ENCODE results near the gene ARHGAP26. TPM values are rescaled to one million over a fixed set of nuclear protein-coding genes. Genes with fewer than 3 reads are reported as not detected.

ARHGAP26 gene
- total RNA-seq, 2 donors from 2014 or later, result 27.5 to 80.7 TPM

- no peaks in the 10 kb centered on the region for H3K4me1 ChIP-seq (ENCODE audit: control insufficient read depth in 1 of 2, low read depth in 2 of 2)
- H3K27me3 ChIP-seq (replicated peaks; ENCODE audit: insufficient read depth), result no peaks in the 10 kb centered on the region
- TF ChIP-seq CTCF (IDR thresholded peaks at IDR 0.05), result no peak
- H3K27ac ChIP-seq, result no peak overlapping the region
- ATAC-seq (ENCODE audit: insufficient number of reproducible peaks, low FRiP score, low read depth) (no peak), DNase-seq (ENCODE audit: low spot score) (no peak)
- peaks cover 2% of the 10 kb centered on the region for H3K36me3 ChIP-seq
- H3K4me3 ChIP-seq, result no peak overlapping the region
- H3K9me3 ChIP-seq, result no peaks in the 10 kb centered on the region
These were observed 304.3 kb downstream of the ARHGAP26 start for GRCh38 chr5:143074414-143074996.

GRCh38 chr5:143076377-143076776 lies 306.2 kb downstream of the ARHGAP26 start:
- no peak overlapping the region for H3K27ac ChIP-seq
- no peak for ATAC-seq (ENCODE audit: insufficient number of reproducible peaks, low FRiP score, low read depth)
- H3K27me3 ChIP-seq (replicated peaks; ENCODE audit: insufficient read depth), result no peaks in the 10 kb centered on the region
- no peak for DNase-seq (ENCODE audit: low spot score)
- no peak for TF ChIP-seq CTCF (IDR thresholded peaks at IDR 0.05)
- H3K4me3 ChIP-seq, result no peak overlapping the region
- no peaks in the 10 kb centered on the region for H3K9me3 ChIP-seq
- peaks cover 2% of the 10 kb centered on the region for H3K36me3 ChIP-seq
- no peaks in the 10 kb centered on the region for H3K4me1 ChIP-seq (ENCODE audit: control insufficient read depth in 1 of 2, low read depth in 2 of 2)

- H3K4me1 ChIP-seq (ENCODE audit: control insufficient read depth in 1 of 2, low read depth in 2 of 2), result no peaks in the 10 kb centered on the region
- H3K27ac ChIP-seq, result no peak overlapping the region
- H3K27me3 ChIP-seq (replicated peaks; ENCODE audit: insufficient read depth), result no peaks in the 10 kb centered on the region
- ATAC-seq (ENCODE audit: insufficient number of reproducible peaks, low FRiP score, low read depth) (no peak), DNase-seq (ENCODE audit: low spot score) (no peak)
- TF ChIP-seq CTCF (IDR thresholded peaks at IDR 0.05), result no peak
- peaks cover 2% of the 10 kb centered on the region for H3K36me3 ChIP-seq
- no peaks in the 10 kb centered on the region for H3K9me3 ChIP-seq
- no peak overlapping the region for H3K4me3 ChIP-seq
These were observed 307.4 kb downstream of the ARHGAP26 start for GRCh38 chr5:143077453-143078103.

GRCh38 chr5:143078313-143078712 lies 308.1 kb downstream of the ARHGAP26 start:
- DNase-seq (ENCODE audit: low spot score) (no peak), ATAC-seq (ENCODE audit: insufficient number of reproducible peaks, low FRiP score, low read depth) (no peak)
- no peak overlapping the region for H3K4me3 ChIP-seq
- H3K27me3 ChIP-seq (replicated peaks; ENCODE audit: insufficient read depth), result no peaks in the 10 kb centered on the region
- no peaks in the 10 kb centered on the region for H3K4me1 ChIP-seq (ENCODE audit: control insufficient read depth in 1 of 2, low read depth in 2 of 2)
- no peak for TF ChIP-seq CTCF (IDR thresholded peaks at IDR 0.05)
- no peaks in the 10 kb centered on the region for H3K9me3 ChIP-seq
- H3K36me3 ChIP-seq, result peaks cover 2% of the 10 kb centered on the region
- H3K27ac ChIP-seq, result no peak overlapping the region

- ATAC-seq (ENCODE audit: insufficient number of reproducible peaks, low FRiP score, low read depth) (no peak), DNase-seq (ENCODE audit: low spot score) (no peak)
- Histone ChIP-seq H3K36me3 (peaks cover 2% of the 10 kb centered on the region), H3K27me3 (replicated peaks; ENCODE audit: insufficient read depth) (no peaks in the 10 kb centered on the region), H3K4me1 (ENCODE audit: control insufficient read depth in 1 of 2, low read depth in 2 of 2) (no peaks in the 10 kb centered on the region), H3K9me3 (no peaks in the 10 kb centered on the region), H3K4me3 (no peak overlapping the region), H3K27ac (no peak overlapping the region)
- TF ChIP-seq CTCF (IDR thresholded peaks at IDR 0.05), result no peak
These were observed 308.8 kb downstream of the ARHGAP26 start for GRCh38 chr5:143078971-143079370.

Measured in thoracic aorta (tissue), 2 donors.